Activated CD4-positive, alpha-beta T cell treated with anti-CD3 and anti-CD28 coated beads for 48 hours (primary cell): ENCODE measurements around the gene PHF20.
A peak's percentile ranks its signal among the peaks of the same experiment; 100 is the strongest.
"Not testable (repeated sequence)": the region's sequence is repeated elsewhere in the genome, so short reads cannot be mapped to it uniquely, and the experiment has no call there.

Experiments used
- DNase-seq: peaks from one replicate; pipeline ENCODE4 v3.0.0-alpha.2; 2020

Gene PHF20

DNA sequence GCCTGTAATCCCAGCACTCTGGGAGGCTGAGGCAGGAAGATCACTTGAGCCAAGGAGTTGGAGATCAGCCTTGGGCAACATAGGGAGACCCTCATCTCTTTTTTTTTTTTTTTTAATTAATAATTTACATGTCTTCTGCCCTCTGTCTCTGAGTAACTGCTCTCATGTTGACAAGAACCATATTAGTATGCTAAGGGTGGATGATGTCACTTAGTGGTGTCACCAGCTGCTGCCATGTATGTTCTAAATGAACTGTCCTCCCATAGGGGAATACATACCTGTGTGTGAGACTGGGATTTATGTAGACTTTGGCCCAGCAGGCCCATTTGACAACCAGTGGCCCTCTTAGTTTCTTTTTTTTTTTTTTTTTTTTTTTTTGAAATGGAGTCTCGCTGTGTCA lies 116.8 kb downstream of the PHF20 start:
- DNase-seq = no peak

DNA sequence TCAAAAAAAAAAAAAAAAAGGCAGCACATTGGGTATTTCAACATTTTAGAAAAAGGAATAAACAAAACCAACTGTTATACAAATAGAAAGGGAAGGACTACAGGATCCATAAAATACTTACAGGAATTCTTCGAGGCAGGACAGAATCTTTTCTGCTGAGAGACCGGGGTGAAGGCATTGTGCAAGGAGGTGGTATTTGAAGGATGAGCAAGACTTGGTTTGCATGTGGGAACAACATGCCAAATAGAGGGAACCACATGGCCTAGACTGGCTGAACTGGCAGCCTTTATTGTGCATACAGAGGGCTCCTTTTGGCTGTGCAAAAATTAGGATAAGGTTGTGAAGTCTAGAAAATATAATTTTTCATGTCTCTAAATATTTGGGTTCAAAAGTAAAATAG lies 119.6 kb downstream of the PHF20 start:
- DNase-seq = no peak

DNA sequence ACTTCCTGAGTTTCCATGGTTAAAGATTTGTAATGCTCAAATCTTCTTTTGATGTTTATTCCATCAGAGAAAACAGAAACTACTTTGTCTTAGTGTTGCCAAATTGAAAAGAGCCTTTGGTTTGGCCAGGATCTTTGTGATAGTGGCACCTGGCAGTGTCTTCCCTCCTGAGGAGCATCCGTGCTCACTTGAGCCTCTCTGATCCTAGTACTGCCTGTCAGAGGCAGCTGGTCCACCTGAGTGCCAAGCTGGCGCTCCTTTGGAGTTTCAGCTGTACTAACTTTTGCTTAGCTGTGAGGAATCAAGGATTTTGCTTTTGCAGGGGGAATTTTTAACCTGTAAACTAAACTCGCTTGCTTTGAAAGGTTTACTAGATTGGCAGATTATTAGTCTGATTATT lies 121.1 kb downstream of the PHF20 start:
- no peak for DNase-seq

DNA sequence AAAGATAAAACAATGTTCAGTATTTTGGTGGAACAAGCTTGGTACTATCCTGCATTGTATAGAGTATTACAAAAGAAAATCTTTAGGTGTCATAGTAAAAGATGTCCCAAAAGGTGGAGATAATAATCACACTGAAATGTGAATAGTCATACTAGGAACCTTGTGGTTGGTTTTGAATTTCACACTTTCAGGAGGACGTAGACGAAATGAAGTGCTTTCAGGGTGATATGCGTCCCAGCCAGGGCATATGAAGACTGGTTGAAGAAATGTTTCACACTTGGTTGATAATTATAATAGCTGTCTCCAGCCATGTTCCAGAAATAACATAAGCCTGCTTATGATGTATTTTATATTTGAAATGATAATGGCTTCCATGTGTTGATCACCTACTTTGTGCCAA lies 122.1 kb downstream of the PHF20 start:
- peak; percentile 16 for DNase-seq

DNA sequence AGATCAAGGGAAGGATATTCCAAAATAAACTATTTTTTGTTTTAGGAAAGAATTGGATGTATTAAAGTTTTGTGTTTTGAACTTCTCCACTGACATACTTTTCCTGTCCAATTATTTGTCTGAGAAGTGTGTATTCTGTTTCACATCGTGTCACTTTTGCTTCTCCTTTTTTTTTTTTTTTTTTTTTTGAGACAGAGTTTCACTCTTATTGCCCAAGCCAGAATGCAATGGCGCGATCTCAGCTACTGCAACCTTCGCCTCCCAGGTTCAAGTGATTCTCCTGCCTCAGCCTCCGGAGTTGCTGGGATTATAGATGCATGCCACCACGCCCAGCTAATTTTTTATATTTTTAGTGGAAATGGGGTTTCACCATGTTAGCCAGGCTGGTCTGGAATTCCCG lies 123.7 kb downstream of the PHF20 start:
- DNase-seq = not testable (repeated sequence)

DNA sequence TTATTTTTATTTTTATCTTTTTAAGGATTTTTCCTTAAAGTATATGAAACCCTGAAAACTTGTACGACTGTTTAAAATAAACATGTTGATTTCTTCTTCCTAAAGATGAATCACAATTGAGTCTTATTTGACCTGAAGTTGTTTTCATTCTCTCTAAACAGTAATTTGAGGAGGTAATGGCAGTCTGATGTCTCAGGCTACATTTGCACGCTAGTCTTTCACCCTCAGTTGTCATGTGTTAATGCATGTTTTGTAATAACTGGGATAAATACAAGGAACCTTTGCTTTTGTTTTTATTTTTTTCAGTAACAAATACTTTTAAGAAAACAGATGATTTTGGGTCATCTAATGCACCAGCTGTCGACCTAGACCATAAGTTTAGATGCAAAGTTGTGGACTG lies 127.2 kb downstream of the PHF20 start:
- DNase-seq = no peak

DNA sequence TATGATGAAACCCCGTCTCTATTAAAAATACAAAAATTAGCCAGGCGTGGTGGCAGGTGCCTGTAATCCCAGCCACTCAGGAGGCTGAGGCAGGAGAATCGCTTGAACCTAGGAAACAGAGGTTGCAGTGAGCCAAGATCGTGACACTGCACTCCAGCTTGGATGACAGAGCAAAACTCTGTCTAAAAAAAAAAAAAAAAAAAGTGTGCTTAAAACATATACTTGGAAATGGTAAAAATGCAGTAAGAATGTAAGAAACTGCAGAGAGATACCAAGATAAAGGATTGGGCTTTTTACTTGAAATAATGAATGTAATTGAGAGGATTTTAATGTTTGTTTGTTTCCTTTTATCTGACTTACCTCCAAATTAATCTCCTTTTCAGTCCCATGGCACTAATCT lies 129.4 kb downstream of the PHF20 start:
- DNase-seq = not testable (repeated sequence)

DNA sequence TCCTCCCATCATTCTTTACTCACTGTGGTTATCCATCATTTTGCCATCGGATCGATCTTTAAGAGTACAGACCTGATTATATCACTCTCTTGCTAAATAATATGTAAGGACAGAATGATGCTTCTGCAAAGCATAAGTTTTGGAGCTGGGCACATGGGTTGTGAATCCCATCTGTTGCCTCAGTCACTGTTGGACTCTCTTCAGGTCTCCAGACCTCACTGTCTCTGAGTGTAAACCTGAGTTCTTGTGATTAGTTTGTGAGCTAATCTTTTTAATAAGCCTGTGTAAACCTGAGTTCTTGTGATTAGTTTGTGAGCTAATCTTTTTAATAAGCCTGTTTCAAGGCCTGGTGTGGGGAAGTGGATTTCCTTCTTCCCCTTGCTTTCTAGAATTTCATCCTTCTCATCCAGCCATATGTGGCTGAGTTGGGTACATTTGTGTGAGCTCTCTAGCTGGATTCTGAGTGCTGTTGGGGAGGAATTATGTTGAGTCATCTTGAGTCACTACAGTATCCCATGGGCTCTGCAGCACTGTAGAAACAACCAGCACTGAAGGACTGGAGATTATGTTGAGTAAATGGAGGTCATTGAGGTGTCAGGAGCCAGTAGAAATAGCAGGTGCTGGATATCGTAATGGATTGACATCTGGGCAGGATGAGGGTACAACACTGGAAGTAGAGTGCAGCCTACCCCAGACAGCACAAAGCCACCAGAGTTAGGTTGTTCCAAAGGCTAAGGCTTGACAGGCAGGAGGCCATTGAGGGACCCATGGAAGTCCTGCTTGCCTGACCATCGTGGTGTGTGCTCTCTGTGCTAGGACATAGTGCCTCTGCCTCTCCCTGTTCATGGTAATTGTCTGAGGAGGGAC lies 130.1 kb downstream of the PHF20 start:
- DNase-seq = no peak

DNA sequence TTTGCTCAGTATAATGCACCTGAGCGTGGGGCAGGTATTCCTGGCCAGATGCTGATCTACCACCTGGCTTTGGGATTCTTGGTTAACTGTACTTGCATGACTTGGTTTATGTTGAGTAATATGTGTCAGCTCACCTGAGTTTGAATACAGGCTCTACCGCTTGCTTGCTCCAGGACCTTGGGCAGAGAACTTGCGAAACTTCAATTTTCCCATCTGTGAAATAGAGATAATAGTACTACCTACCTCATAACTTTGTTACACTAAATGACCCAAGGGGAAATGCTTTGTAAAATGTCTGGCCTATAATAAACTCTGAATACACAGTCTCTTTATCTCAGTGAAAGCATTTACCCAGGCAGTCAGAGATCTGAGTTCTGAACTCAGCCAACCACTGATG lies 130.7 kb downstream of the PHF20 start:
- no peak for DNase-seq

DNA sequence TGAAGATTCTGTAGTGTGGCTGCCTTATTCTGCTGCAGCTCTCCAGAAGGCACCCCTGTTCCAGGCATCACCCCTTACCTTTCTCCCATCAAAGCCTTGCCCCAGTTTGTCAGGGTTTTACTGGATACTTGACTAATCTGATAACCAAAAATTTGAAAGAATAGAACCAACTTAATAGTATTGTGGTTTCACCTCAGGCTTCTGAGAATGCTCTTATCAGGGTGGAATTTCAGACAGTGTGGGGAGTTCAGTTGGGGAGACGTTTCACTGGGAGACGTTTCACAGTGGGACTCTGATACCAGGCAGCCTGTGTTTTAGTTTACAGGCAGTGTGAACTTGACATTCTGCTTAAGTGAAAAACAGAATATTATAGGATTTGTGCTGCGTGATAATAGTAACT lies 132.0 kb downstream of the PHF20 start:
- DNase-seq = no peak

DNA sequence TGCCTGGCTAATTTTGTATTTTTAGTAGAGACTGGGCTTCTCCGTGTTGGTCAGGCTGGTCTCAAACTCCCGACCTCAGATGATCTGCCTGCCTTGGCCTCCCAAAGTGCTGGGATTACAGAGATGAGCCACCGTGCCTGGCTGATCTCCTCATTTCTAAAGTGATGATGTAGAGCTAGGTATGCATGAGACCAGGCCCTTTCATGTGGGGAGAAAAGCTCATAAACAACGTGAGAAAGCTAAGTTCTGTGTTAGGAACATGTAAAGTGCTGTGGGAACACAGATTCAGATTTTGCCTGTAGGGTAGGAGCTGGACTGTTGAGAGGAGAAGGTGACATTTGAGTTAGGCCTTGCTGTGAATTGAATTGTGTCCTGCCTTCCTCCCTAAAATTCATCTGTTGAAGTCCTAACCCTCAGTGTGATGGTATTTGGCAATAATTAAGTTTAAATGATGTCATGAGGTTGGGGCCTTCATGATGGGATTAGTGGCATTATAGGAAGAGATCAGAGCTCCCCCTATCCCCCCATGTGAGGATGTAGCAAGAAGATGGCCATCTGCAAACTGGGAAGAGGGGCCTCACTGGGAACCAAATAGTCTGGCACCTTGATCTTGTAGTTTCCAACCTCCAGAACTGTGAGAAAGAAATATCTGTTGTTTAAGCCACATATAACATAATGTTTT lies 133.3 kb downstream of the PHF20 start:
- DNase-seq = no peak

DNA sequence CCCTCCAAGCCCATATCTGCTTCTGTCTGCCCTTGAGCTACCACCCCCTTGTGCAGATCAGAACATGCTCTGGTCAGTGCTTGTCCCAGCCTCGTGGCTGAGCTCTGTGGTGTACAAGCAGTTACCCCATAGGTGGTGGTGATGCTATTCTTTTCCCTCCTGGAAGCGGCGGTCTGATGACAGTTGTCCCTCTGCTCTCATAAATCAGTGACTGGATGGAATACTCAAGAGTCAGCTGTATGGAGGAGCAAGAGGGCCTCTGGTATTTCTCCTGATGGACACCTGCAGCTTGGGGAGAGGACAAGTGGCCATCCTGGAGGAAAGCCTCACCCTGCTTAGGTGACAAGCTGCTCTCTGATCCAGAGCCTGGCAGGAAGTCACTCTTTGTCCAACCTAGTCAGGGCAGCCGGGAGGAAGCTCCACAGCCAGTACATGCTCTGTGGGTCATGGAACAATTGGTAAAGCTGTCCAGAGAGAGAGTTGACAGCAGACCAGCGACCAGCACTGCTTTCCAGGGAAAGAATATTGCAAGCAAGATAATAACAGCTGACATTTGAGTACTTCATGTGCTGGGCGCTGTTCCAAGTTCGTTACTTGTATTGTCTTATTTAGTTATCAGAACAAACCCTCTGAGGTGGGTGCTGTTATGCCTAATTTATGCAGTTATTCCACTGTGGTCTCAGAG lies 135.3 kb downstream of the PHF20 start:
- no peak for DNase-seq

DNA sequence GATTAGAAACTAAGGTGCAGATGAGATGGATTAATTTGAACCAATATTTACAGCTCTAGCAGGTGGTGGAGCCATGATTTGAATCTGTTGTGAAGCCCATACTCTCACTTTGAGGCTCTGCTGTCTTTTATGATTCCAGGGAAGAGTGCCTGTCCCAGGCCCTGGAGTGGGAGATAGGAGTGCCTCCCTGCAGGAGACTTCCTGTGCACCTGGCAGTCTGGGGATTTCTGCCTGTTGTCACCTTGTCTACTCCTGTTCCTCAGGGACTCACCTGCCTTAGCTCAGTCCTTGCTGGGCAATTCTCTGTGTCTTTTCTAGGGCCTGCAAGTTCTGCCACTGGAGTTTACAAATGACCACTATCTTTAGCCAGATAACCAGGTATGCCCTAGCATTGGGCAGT lies 136.2 kb downstream of the PHF20 start:
- DNase-seq = no peak

DNA sequence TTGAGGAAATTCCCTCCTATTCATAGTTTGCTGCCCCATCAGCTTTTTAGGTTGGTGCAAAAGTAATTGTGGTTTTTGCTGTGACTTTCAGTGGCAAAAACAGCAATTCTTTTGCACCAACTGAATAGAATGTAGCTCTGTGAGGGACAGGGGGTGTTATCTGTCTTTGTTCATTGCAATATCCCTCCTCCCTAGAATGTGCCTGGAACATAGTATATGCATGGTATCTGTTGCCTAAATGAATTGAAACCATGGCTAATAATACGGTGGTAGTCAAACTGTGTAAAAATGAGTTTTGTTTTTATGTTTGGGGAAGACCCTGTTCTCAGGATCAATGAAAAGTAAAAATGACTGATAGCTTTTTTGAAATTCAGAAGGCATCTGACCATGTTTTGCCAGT lies 137.4 kb downstream of the PHF20 start:
- DNase-seq = no peak

DNA sequence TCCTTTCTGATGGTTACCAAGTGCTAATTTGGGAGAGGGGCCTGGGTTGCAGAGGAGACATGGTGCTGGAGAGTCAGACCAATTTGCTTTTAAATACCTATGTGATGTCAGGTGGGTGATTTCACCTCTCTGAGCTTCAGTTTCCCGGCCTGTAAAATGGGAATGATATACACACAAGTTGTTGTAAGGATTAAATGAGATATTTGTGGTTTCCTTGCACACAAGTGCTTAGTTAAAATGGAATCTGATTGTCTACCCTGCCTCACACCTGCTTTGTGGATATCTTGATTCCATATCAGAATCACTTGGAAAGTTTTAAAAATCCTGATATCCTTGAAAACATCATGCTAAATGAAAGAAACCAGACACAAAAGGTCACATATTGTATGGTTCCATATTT lies 138.0 kb downstream of the PHF20 start:
- no peak for DNase-seq

DNA sequence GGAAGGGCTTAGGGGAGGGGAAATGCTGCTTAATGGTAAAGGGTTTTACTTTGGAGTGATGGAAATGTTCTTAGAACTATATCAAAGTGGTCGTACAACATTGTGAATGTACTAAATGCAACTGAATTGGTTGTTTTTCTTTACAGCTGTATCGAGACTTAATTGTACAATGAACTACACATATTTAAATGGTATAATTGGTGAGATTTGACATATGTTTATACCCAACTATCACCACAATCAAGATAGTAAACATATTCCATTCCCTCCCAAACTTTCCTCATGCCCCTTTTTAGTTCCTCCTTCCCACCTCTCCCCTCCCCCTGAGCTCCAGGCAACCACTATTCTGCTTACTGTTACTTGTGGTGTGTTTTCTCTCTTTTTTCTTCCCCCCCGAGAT lies 138.4 kb downstream of the PHF20 start:
- no peak for DNase-seq

DNA sequence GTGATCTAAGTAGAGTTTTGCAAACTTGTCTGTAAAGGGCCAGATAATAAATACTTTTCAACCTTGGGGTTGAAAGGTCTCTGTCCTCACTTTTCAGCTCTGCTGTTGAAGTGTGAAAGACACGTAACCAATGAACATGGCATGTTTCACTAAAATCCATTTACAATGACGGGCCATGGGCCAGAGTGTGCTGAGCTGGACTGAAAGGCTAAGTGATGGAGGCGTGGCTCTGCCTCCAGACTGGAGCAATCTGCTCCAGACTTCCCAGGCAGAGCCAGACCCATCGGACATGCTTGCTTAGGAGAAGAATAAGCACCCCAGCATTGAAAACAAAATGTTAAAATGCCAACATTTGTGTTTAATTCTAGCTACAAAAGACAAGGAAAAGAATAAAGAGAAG lies 141.1 kb downstream of the PHF20 start:
- no peak for DNase-seq

DNA sequence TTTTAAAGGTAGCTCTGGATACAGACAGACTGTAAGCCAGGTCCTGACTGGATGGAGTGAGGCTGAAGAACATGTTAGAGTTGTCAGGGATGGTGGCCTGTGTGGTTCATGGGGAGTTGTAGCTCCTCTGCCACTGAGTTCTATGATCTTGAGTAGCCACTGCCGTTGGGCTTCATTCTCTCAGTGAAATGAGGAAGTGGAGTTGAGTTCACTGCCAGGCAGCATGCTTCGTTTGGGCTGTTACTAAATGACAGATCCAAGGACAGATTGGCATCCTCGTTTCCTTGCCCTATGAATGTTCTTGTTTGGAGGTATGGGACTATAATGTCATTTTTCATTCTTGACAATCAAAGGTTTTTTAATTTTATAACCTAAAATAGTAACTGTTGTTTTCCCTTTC lies 145.3 kb downstream of the PHF20 start:
- DNase-seq = no peak

DNA sequence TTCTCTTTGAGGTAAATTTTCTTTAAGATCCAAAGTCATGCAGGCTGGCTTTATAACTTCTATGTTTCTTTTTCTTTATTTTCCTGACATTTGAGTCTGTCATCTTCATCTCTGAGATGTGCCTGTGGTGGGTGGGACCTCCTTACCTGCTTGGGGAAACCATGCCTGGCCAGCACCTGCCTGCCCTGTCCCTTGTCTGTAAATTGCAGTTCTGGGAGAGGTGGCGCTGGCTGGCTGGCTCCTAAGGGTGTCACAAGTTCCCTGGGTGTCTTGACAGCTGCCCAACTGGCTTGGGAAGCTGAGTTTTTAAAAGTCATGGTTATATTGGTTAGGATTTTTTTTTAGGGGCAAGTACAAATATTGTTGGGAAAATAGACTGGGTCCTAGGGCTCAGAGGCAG lies 146.2 kb downstream of the PHF20 start:
- no peak for DNase-seq

DNA sequence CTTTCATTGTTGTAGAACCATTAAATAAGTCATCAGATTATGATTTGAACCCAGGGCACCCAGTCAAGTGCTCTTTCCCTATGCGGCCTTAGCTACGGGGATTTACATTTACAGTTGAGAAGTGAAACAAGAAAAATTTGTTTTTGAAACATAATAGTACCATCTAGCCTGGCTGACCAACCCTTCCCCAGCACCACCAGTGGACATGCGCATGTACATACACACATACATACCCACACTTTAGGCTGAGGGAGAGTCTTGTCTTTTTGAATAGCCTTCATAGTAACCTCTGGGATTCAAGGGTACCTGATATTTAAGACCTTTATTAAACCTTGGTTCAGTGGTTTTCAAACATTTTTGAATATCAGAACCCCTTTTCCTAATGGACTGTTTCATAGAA lies 148.7 kb downstream of the PHF20 start:
- DNase-seq = no peak

DNA sequence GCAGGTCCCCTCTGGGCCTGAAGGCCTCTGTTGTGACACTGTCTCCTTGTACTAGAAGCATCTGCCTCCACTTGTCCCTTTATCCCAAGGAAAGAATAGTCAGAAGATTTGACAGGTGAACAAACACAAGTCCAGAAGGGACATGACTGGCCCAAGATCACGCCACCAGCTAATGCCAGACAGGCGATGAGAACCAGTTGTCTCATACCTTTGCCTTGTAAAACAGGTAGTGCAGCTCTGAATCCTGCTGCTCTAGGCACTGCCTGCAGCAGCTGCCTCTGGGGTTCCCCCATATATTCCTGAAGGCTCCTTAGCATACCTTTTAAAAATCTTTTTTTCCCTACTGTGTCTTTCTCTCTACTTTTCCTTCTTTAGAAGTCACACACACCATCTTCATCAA lies 157.5 kb downstream of the PHF20 start:
- no peak for DNase-seq

DNA sequence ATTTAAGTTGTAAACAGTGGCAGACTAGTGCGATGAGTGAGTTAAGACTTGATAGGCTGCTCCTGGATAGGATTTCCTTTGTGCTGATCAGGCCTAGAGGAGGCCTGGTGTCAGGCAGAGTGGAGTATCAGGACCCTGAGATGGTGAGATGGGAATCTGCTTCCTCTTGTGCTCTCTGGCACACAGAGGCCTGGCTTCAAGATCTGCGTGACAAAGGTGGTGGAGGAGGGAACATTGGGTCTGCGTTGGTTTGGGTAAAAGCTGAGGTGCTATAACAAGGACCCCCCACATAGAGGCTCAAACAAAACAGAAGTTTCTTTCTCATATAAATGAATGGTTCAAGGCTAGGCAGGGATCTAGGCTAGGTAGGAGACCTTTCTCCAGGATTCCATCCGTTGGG lies 162.2 kb downstream of the PHF20 start:
- no peak for DNase-seq

DNA sequence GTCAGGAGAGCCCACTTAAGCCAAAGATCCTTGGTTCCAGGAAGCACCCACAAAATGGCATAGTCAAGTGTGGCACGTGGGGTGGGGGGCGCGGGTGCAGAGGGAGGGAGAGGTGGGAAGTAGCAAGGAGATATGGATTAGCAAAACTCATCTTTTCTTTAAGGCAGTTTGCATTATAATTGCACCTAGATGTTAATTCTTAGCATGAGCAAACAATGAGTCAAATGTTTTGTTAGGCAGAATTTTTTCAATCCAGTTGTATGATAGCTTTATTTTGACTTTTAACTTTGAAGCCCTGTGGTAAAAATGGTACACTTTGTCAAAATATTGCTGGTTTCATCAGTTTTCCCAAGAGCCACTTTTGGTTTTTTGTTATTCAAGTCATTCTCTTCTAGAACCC lies 167.4 kb downstream of the PHF20 start:
- DNase-seq = no peak

DNA sequence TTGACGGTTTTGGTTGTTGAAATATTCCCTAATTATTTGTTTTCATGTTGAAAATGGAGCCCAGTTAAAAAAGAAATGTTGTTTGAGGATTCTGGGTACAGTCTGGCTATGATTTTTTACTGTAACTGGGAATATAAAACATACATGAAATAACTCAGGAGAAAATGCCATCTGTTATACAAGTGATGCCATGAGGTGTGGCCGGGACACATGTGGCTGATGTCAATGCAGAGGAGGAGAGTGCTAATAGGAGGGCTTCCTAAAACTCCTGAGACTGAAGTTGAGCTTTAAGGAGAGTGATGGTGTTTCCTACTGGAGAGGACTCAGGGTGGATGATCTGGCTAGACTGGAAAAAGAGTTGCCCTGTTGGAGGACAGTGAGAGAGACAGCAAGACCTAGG lies 169.8 kb downstream of the PHF20 start:
- DNase-seq = no peak
